Suprapubic skin (tissue), 4 donors: ENCODE data around the gene RASGRP3. TPM values are rescaled to one million over a fixed set of nuclear protein-coding genes. Genes with fewer than 3 reads are reported as not detected.

ENCODE experiments used
- DNase-seq, 2 donors: peaks; one replicate each; pipeline ENCODE4 v3.0.0-alpha.2; 2019; ENCODE audit warnings: low spot score in 2 of 2
- H3K27ac ChIP-seq: fragments of 200-600 bp; sonication (generic); one replicate; pipeline ENCODE4 v1.5.1; 2019
- H3K27me3 ChIP-seq: fragments of 200-600 bp; sonication (generic); one replicate; pipeline ENCODE4 v1.5.1; 2019
- H3K36me3 ChIP-seq: fragments of 200-600 bp; sonication (generic); one replicate; pipeline ENCODE4 v1.5.1; 2019
- H3K4me1 ChIP-seq: fragments of 200-600 bp; sonication (generic); one replicate; pipeline ENCODE4 v1.5.1; 2019
- H3K4me3 ChIP-seq: fragments of 200-600 bp; sonication (generic); one replicate; pipeline ENCODE4 v1.5.1; 2019; ENCODE audit warnings: mild to moderate bottlenecking
- H3K9me3 ChIP-seq: fragments of 200-600 bp; sonication (generic); one replicate; pipeline ENCODE4 v1.5.1; 2019
- CTCF ChIP-seq, 2 donors: fragments of 200-600 bp in 1 of 2; fragments of 450-650 bp in 1 of 2; sonication (generic) in 1 of 2; IDR thresholded peaks; one replicate each; pipeline ENCODE4 v1.5.1; 2016 to 2019; ENCODE audit warnings: antibody characterized with exemption in 2 of 2, mild to moderate bottlenecking in 1 of 2, moderate library complexity in 1 of 2
- EP300 ChIP-seq: sonication (generic); formaldehyde crosslinking; IDR thresholded peaks from one replicate; pipeline ENCODE4 v1.6.1; 2017; ENCODE audit warnings: antibody characterized with exemption
- POLR2A ChIP-seq, 2 donors: fragments of 450-650 bp; IDR thresholded peaks; one replicate each; pipeline ENCODE4 v1.6.1; 2017; ENCODE audit warnings: antibody characterized with exemption in 2 of 2, mild to moderate bottlenecking in 2 of 2, moderate library complexity in 2 of 2
- POLR2AphosphoS5 ChIP-seq, 3 donors: sonication (generic); formaldehyde crosslinking; IDR thresholded peaks; one replicate each; pipeline ENCODE4 v1.6.1; 2017; ENCODE audit warnings: antibody characterized with exemption in 3 of 3
- WGBS: methylation state at CpG from one replicate; pipeline ENCODE4 v1.1.5; 2018; 5-methylcytosine and 5-hydroxymethylcytosine counted together
- total RNA-seq, 4 donors: library from RNA; depleted of rRNA; stranded (reverse); fragments of >200 nt; gene quantifications; one replicate each; pipeline ENCODE4 v1.1.0, GENCODE V29; 2016

Gene RASGRP3
- total RNA-seq, 4 donors from 2014 or later: 4.1 to 11.1 (median 6.4) TPM

- no peak for DNase-seq
- TF ChIP-seq EP300 (no peak), POLR2A (IDR thresholded peaks at IDR 0.05) (no peak), POLR2AphosphoS5 (IDR thresholded peaks at IDR 0.05) (no peak), CTCF (IDR thresholded peaks at IDR 0.05) (no peak)
- H3K36me3 ChIP-seq: no peaks in the 10 kb centered on the region
- no peak overlapping the region for H3K27ac ChIP-seq
- no peaks in the 10 kb centered on the region for H3K9me3 ChIP-seq
- WGBS: 69% methylated on average over 7 of the region's 7 CpGs
- no peak overlapping the region for H3K4me3 ChIP-seq
- H3K4me1 ChIP-seq: peaks cover 3% of the 10 kb centered on the region
- no peaks in the 10 kb centered on the region for H3K27me3 ChIP-seq
These were observed 42.9 kb upstream of the RASGRP3 start for GRCh38 chr2:33433279-33434235.

- Histone ChIP-seq H3K27ac (no peak overlapping the region), H3K4me3 (no peak overlapping the region), H3K27me3 (no peaks in the 10 kb centered on the region), H3K4me1 (peaks cover 3% of the 10 kb centered on the region), H3K9me3 (no peaks in the 10 kb centered on the region), H3K36me3 (no peaks in the 10 kb centered on the region)
- WGBS: 95% methylated on average over 8 of the region's 8 CpGs
- no peak for TF ChIP-seq EP300
- DNase-seq: no peak
These were observed 40.9 kb upstream of the RASGRP3 start for GRCh38 chr2:33435518-33435917.

GRCh38 chr2:33436083-33436482, 40.4 kb upstream of the RASGRP3 start:
- no peaks in the 10 kb centered on the region for H3K9me3 ChIP-seq

GRCh38 chr2:33437297-33437696, 39.2 kb upstream of the RASGRP3 start:
- no peak for DNase-seq
- Histone ChIP-seq H3K27ac (no peak overlapping the region), H3K4me3 (no peak overlapping the region), H3K9me3 (no peaks in the 10 kb centered on the region), H3K4me1 (peaks cover 3% of the 10 kb centered on the region), H3K36me3 (no peaks in the 10 kb centered on the region), H3K27me3 (no peaks in the 10 kb centered on the region)
- TF ChIP-seq POLR2A (IDR thresholded peaks at IDR 0.05): no peak
- no peak for TF ChIP-seq CTCF (IDR thresholded peaks at IDR 0.05)
- WGBS: 34% methylated on average over 4 of the region's 4 CpGs

More at GRCh38 chr2:33436083-33436482, 40.4 kb upstream of the RASGRP3 start:
- H3K4me3 ChIP-seq: no peak overlapping the region
- no peaks in the 10 kb centered on the region for H3K27me3 ChIP-seq
- no peaks in the 10 kb centered on the region for H3K36me3 ChIP-seq
- WGBS: 47% methylated on average over 1 of the region's 1 CpG
- H3K27ac ChIP-seq: no peak overlapping the region
- DNase-seq: no peak
- no peak for TF ChIP-seq CTCF (IDR thresholded peaks at IDR 0.05)
- no peak for TF ChIP-seq POLR2AphosphoS5 (IDR thresholded peaks at IDR 0.05)
- no peak for TF ChIP-seq EP300
- TF ChIP-seq POLR2A (IDR thresholded peaks at IDR 0.05): no peak
- peaks cover 3% of the 10 kb centered on the region for H3K4me1 ChIP-seq

GRCh38 chr2:33437815-33438214, 38.6 kb upstream of the RASGRP3 start:
- 53% methylated on average over 2 of the region's 2 CpGs for WGBS
- Histone ChIP-seq H3K36me3 (no peaks in the 10 kb centered on the region), H3K9me3 (no peaks in the 10 kb centered on the region), H3K27ac (no peak overlapping the region), H3K27me3 (no peaks in the 10 kb centered on the region), H3K4me3 (no peak overlapping the region), H3K4me1 (peaks cover 3% of the 10 kb centered on the region)
- DNase-seq: no peak
- no peak for TF ChIP-seq CTCF (IDR thresholded peaks at IDR 0.05)
- no peak for TF ChIP-seq POLR2A (IDR thresholded peaks at IDR 0.05)
- TF ChIP-seq EP300: no peak
- no peak for TF ChIP-seq POLR2AphosphoS5 (IDR thresholded peaks at IDR 0.05)
